NB4 (cell line): ENCODE data around the gene VGLL2.
"Not testable (repeated sequence)": the region's sequence is repeated elsewhere in the genome, so short reads cannot be mapped to it uniquely, and the experiment has no call there.

Experiments
- DNase-seq: peaks from one replicate; pipeline ENCODE4 v3.0.0; 2010; ENCODE audit warnings: low read depth
- H3K4me3 ChIP-seq: one replicate; pipeline ENCODE4 v1.5.1; 2011; ENCODE audit warnings: mild to moderate bottlenecking, low read depth, low read length, moderate library complexity
- MYC ChIP-seq: IDR thresholded peaks from 2 replicates; pipeline ENCODE4 v1.6.1; 2011; ENCODE audit warnings: low read depth, low read length
- POLR2A ChIP-seq: IDR thresholded peaks from 2 replicates; pipeline ENCODE4 v1.6.1; 2011; ENCODE audit warnings: mild to moderate bottlenecking; ENCODE audit not compliant: insufficient read length; ENCODE audit errors: extremely low read depth
- TF ChIP-seq, protein P1 (sequence below): IDR thresholded peaks from one replicate; pipeline ENCODE4 v1.5.1; 2012; ENCODE audit warnings: low read depth, low read length
- TF ChIP-seq, protein P2 (sequence below): IDR thresholded peaks from 2 replicates; pipeline ENCODE4 v1.6.1; 2011; ENCODE audit warnings: low read depth, low read length

VGLL2 gene

DNA sequence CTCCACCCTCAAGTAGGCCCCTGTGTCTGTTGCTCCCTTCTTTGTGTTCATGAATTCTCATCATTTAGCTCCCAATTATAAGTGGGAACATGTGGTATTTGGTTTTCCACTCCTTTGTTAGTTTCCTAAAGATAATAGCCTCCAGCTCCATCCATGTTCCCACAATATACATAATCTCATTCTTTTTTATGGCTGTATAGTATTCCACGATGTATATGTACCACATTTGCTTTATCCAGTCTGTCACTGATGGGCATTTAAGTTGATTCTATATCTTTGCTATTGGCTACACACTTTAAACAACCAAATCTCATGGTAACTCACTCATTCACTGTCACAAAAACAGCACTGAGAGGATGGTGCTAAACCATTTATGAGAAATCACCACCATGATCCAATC, 35.5 kb upstream of the VGLL2 start:
- DNase-seq, result no peak
- H3K4me3 ChIP-seq, result no peak overlapping the region
- TF ChIP-seq, protein P1, sequence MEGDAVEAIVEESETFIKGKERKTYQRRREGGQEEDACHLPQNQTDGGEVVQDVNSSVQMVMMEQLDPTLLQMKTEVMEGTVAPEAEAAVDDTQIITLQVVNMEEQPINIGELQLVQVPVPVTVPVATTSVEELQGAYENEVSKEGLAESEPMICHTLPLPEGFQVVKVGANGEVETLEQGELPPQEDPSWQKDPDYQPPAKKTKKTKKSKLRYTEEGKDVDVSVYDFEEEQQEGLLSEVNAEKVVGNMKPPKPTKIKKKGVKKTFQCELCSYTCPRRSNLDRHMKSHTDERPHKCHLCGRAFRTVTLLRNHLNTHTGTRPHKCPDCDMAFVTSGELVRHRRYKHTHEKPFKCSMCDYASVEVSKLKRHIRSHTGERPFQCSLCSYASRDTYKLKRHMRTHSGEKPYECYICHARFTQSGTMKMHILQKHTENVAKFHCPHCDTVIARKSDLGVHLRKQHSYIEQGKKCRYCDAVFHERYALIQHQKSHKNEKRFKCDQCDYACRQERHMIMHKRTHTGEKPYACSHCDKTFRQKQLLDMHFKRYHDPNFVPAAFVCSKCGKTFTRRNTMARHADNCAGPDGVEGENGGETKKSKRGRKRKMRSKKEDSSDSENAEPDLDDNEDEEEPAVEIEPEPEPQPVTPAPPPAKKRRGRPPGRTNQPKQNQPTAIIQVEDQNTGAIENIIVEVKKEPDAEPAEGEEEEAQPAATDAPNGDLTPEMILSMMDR, result no peak
- TF ChIP-seq MYC, result no peak
- TF ChIP-seq, protein P2, sequence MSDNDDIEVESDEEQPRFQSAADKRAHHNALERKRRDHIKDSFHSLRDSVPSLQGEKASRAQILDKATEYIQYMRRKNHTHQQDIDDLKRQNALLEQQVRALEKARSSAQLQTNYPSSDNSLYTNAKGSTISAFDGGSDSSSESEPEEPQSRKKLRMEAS, result no peak

DNA sequence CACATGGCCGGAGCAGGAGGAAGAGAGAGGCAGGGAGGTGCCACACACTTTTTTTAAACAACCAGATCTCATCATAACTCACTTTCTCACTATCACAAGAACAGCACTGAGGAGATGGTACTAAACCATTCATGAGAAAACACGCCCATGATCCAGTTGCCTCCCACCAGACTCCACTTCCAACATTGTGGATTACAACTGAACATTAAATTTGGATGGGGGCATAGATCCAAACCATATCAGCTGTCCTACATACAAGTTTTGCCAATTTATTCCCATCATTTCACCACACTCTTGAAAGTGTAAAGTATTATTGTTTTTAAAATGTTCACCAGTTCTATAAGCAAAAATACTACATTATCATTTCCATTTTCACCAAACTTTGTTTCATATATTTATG, 33.9 kb upstream of the VGLL2 start:
- DNase-seq, result no peak
- TF ChIP-seq MYC, result no peak
- no peak for TF ChIP-seq POLR2A
- TF ChIP-seq, protein P1, result no peak
- TF ChIP-seq, protein P2, result no peak
- H3K4me3 ChIP-seq, result no peak overlapping the region

GRCh38 chr6:117232196-117232595, 33.2 kb upstream of the VGLL2 start:
- H3K4me3 ChIP-seq, result no peak overlapping the region
- no peak for DNase-seq
- TF ChIP-seq POLR2A, result no peak
- TF ChIP-seq, protein P2, result no peak

GRCh38 chr6:117233145-117233544, 32.2 kb upstream of the VGLL2 start:
- DNase-seq, result no peak
- no peak overlapping the region for H3K4me3 ChIP-seq
- TF ChIP-seq, protein P1, result no peak

DNA sequence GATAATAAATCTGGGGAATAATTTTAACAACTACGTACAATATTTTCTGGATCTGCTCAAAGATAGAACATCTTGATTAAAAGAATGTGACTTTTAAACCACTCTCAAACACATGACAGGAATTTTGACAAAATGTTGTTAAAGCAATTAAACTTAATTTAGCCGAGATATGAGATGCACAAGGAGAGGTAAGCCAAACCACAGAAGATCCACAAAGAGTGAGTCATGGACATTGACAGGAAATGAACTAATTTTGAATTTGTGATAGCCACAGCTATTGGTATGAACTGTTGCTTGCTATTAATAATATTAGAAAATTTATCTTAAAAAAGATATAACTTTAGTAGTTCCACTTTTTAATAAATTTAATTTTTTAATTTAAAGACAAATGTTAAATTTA, 27.8 kb upstream of the VGLL2 start:
- H3K4me3 ChIP-seq, result no peak overlapping the region
- peak; percentile 23 for DNase-seq
- TF ChIP-seq POLR2A (no peak), MYC (no peak)
- TF ChIP-seq, protein P2, result no peak
- TF ChIP-seq, protein P1, result no peak

GRCh38 chr6:117244571-117244970, 20.8 kb upstream of the VGLL2 start:
- not testable (repeated sequence) for DNase-seq, H3K4me3 ChIP-seq

- H3K4me3 ChIP-seq, DNase-seq: not testable (repeated sequence)
These were observed 20.4 kb upstream of the VGLL2 start for GRCh38 chr6:117244979-117245378.

GRCh38 chr6:117253785-117254184, 11.6 kb upstream of the VGLL2 start:
- H3K4me3 ChIP-seq, result no peak overlapping the region
- TF ChIP-seq MYC (no peak), POLR2A (no peak)
- TF ChIP-seq, protein P1, result no peak
- no peak for DNase-seq
